Aorta (tissue), 5 donors: Measurements from ENCODE around the gene GALNT4. TPM values are rescaled to one million over a fixed set of nuclear protein-coding genes. Genes with fewer than 3 reads are reported as not detected.

Experiments
- ATAC-seq: fragments of 200-7000 bp; cut with Tn5 transposase; one replicate; pipeline ENCODE4 v1.9.1; 2022; ENCODE audit warnings: moderate library complexity; ENCODE audit not compliant: low FRiP score
- DNase-seq, 2 donors: peaks; one replicate each; pipeline ENCODE4 v3.0.0-alpha.2; 2020
- H3K27ac ChIP-seq, 2 donors: one replicate each; pipeline ENCODE4 v1.5.1; 2013; ENCODE audit warnings: low read length in 2 of 2, mild to moderate bottlenecking in 2 of 2, moderate library complexity in 2 of 2, control low read depth in 1 of 2, inconsistent platforms in 1 of 2, low read depth in 1 of 2
- H3K27me3 ChIP-seq, 2 donors: one replicate each; pipeline ENCODE4 v1.6.1; 2013; ENCODE audit warnings: control low read depth in 1 of 2, low read length in 1 of 2, mild to moderate bottlenecking in 1 of 2, moderate library complexity in 1 of 2; ENCODE audit not compliant: insufficient read depth in 2 of 2, control insufficient read depth in 1 of 2
- H3K36me3 ChIP-seq, 2 donors: one replicate each; pipeline ENCODE4 v1.6.1; 2013; ENCODE audit warnings: control low read depth in 1 of 2, low read length in 1 of 2, mild to moderate bottlenecking in 1 of 2; ENCODE audit not compliant: insufficient read depth in 2 of 2, control insufficient read depth in 1 of 2
- H3K4me1 ChIP-seq, 2 donors: one replicate each; pipeline ENCODE4 v1.6.1; 2013; ENCODE audit warnings: low read length in 2 of 2, control low read depth in 1 of 2, mild to moderate bottlenecking in 1 of 2, moderate library complexity in 1 of 2; ENCODE audit not compliant: insufficient read depth in 2 of 2, control insufficient read depth in 1 of 2
- H3K4me3 ChIP-seq, 2 donors: one replicate each; pipeline ENCODE4 v1.5.1; 2013; ENCODE audit warnings: low read length in 2 of 2, control low read depth in 1 of 2, mild to moderate bottlenecking in 1 of 2
- H3K9me3 ChIP-seq: one replicate; pipeline ENCODE4 v1.6.1; 2013; ENCODE audit warnings: mild to moderate bottlenecking, low read length; ENCODE audit not compliant: control insufficient read depth
- WGBS, 2 donors: extraction: QIAGEN DNeasy Blood & Tissue Kit; methylation state at CpG; one replicate each; pipeline ENCODE4 v1.1.7; 2013; 5-methylcytosine and 5-hydroxymethylcytosine counted together
- intact Hi-C, 2 donors: fragments of 100-400 bp; cut with DNase I; formaldehyde crosslinking; loops; one replicate each; pipeline versions ENCODE4 v1.14.2 to v1.15.0; 2022
- long read RNA-seq, 2 donors: library from polyadenylated mRNA; unstranded; transcript quantifications; one replicate each; pipeline ENCODE4 v2.0.0, GENCODE V29; 2020 to 2021
- polyA plus RNA-seq, 2 donors: library from polyadenylated mRNA; stranded (reverse); fragments of 200-250 nt; gene quantifications; one replicate each; pipeline ENCODE4 v1.2.3, GENCODE V29; 2013
- total RNA-seq, 2 donors: library from RNA; stranded (reverse); fragmentation: NEBNext Ultra II Directional; extraction: Animal tissue kit (Norgen Biotek cat#: 25700); gene quantifications; one replicate each; pipeline ENCODE4 v1.2.1, GENCODE V29; 2021
- donor health status: healthy with polysubstance abuse.
- donor health status: Bipolar disorder and iron deficiency.
- donor health status: DM: no; HTN: no; CAD: no.
- donor health status: DM: no; HTN: no; CAD: no.
- donor health status: DM: yes; HTN: yes; CAD: no.

GALNT4 gene
- 1 to 10 TPM; 7.4 TPM for total RNA-seq
- polyA plus RNA-seq, result 1 to 10 TPM; 2.8 to 4.4 TPM
- long read RNA-seq, donor 1, full-length matches to known transcripts, result 8 of 8 reads
- long read RNA-seq, donor 1, partial matches to known transcripts, result 0 of 8 reads
- long read RNA-seq, donor 1, other reads (novel, unspliced or antisense), result 0 of 8 reads
- long read RNA-seq, donor 2, full-length matches to known transcripts, result 6 of 6 reads
- long read RNA-seq, donor 2, partial matches to known transcripts, result 0 of 6 reads
- long read RNA-seq, donor 2, other reads (novel, unspliced or antisense), result 0 of 6 reads

GRCh38 chr12:89524541-89525304 lies at the start of gene GALNT4:
GALNT4 (minus strand) TSS chr12:89524796; CDS start chr12:89524549, 247 bp downstream.
- WGBS, 2 donors, result 1% methylated on average over 43 of the region's 43 CpGs
- no peaks in the 10 kb centered on the region for H3K36me3 ChIP-seq
- H3K27me3 ChIP-seq, result no peaks in the 10 kb centered on the region
- H3K4me3 ChIP-seq, result peak within 1 kb of the TSS; percentile 81 to 89
- H3K9me3 ChIP-seq, result no peaks in the 10 kb centered on the region
- no peaks in the 10 kb centered on the region for H3K4me1 ChIP-seq
- H3K27ac ChIP-seq, result peak within 1 kb of the TSS; percentile 62 to 94
- intact Hi-C loops, result loop anchor here (2.0 to 10.0 kb wide), 8 partner anchors 52 to 507 kb away; partner anchors contain the start of gene DUSP6 (in 1 of the 2)
- peak; percentile 96 for ATAC-seq
- DNase-seq, result peak; percentile 93 to 94

- no peaks in the 10 kb centered on the region for H3K36me3 ChIP-seq
- WGBS, 2 donors, result 21 to 31% methylated on average over 5 of the region's 5 CpGs
- no peak for ATAC-seq
These were observed 48.6 kb upstream of the GALNT4 start for GRCh38 chr12:89573051-89573810.

GRCh38 chr12:89571491-89572195 lies 47.0 kb upstream of the GALNT4 start:
- ATAC-seq, result no peak
- Histone ChIP-seq H3K27ac (no peak overlapping the region), H3K36me3 (no peaks in the 10 kb centered on the region), H3K9me3 (no peaks in the 10 kb centered on the region), H3K4me1 (no peaks in the 10 kb centered on the region), H3K27me3 (no peaks in the 10 kb centered on the region), H3K4me3 (no peak overlapping the region)
- DNase-seq, result no peak
- intact Hi-C loops, result no loop called here
- 90 to 93% methylated on average over 4 of the region's 4 CpGs for WGBS, 2 donors

More at GRCh38 chr12:89573051-89573810, 48.6 kb upstream of the GALNT4 start:
- intact Hi-C loops, result no loop called here
- DNase-seq, result no peak
- Histone ChIP-seq H3K4me3 (no peak overlapping the region), H3K27ac (no peak overlapping the region), H3K27me3 (no peaks in the 10 kb centered on the region), H3K4me1 (no peaks in the 10 kb centered on the region), H3K9me3 (no peaks in the 10 kb centered on the region)

DNA sequence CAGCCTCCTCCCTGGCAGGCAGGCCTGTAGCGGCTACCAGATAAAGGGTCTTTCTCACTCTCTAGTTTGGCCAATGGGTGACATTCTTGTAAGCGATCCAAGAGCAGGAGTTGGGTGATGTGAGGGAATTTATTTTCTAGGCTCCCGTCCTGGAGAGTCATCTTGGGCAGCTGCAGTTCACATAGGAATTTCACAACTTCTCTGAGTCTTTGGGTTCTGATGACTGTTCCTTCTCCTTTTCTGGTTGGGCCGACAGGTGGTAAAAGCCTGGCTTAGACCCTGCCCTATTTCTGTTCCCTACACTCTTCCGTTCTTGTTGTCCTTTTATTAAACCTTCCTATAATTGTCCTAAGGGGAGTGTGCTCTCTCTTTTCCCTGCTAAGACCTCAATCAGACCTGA lies 43.9 kb upstream of the GALNT4 start:
- 63 to 75% methylated on average over 5 of the region's 5 CpGs for WGBS, 2 donors

DNA sequence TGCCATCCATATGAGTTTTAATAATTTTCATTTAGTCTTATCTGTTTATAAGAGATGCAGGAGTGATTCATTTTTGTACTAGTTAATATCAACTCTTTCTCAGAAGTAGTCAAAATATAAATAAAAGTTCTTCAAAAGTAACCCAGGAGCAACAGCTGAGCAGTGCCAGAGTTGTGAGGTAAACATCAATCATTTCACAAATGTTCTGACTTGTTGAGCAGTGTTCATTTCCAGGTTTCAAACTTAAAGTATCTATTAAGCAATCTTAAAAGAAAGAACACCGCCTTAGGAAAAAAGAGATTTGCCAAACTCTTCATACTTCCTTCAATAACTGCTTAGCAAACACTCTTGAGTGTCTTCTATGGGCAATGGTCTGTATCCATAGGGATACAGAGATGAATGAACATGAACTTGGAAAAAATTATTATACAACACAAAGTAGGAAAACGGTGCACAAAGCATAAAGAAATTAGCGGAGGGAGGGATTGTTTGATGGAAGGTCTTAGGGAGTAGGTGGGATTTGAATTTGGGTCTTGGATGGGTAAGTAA lies 43.2 kb upstream of the GALNT4 start:
- Histone ChIP-seq H3K9me3 (no peaks in the 10 kb centered on the region), H3K36me3 (no peaks in the 10 kb centered on the region), H3K4me1 (no peaks in the 10 kb centered on the region), H3K27me3 (no peaks in the 10 kb centered on the region), H3K27ac (no peak overlapping the region), H3K4me3 (no peak overlapping the region)
- no peak for ATAC-seq
- DNase-seq, result no peak
- 78 to 84% methylated on average over 3 of the region's 3 CpGs for WGBS, 2 donors
- intact Hi-C loops, result no loop called here

More for the DNA sequence above, 43.9 kb upstream of the GALNT4 start:
- Histone ChIP-seq H3K27ac (no peak overlapping the region), H3K9me3 (no peaks in the 10 kb centered on the region), H3K27me3 (no peaks in the 10 kb centered on the region), H3K4me3 (no peak overlapping the region), H3K36me3 (no peaks in the 10 kb centered on the region), H3K4me1 (no peaks in the 10 kb centered on the region)
- intact Hi-C loops, result no loop called here
- DNase-seq (no peak), ATAC-seq (no peak)

DNA sequence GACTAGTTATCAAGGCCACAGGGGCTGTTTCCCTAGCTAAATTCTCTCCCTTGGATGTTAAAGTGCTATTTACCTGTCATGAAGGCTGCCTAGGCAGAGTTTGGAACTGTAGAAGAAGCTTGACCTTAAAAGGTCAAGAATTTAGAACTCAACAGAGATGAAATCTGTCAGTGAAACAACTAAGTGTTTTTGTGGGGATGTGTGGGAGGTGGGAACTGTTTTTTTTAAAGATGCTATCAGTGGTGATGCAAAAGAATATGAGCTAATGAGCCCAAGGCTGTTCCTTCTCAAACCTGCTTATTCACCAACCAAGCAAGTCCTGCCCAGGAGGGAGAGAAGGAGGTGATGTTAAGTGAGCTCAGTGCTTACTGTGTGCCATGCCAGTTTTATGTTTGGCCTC lies 42.0 kb upstream of the GALNT4 start:
- Histone ChIP-seq H3K27ac (no peak overlapping the region), H3K4me1 (no peaks in the 10 kb centered on the region), H3K9me3 (no peaks in the 10 kb centered on the region), H3K4me3 (no peak overlapping the region), H3K27me3 (no peaks in the 10 kb centered on the region), H3K36me3 (no peaks in the 10 kb centered on the region)
- intact Hi-C loops, result no loop called here
- ATAC-seq, result no peak
- no peak for DNase-seq

DNA sequence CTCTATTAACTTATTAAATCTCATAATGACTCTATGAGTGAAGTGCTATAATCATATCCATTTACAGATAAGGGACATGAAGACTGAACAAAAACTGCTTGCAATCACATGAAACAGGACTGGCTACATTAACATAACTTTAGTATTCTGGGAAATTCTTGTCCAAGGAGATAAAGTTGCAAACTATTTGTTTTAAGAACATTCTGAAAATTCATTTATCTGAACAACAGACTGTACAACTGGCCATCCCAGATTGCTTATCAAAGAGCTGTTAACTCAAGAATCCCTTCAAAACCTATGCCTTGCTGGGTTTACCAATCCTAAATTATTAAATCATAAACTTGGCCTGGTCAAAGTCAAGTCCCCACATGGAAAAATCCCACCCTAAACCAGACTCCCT lies 40.4 kb upstream of the GALNT4 start:
- Histone ChIP-seq H3K4me1 (no peaks in the 10 kb centered on the region), H3K36me3 (no peaks in the 10 kb centered on the region), H3K9me3 (no peaks in the 10 kb centered on the region), H3K27ac (no peak overlapping the region), H3K4me3 (no peak overlapping the region), H3K27me3 (no peaks in the 10 kb centered on the region)
- ATAC-seq, result no peak
- no peak for DNase-seq
- intact Hi-C loops, result no loop called here

GRCh38 chr12:89559753-89560152 lies 35.2 kb upstream of the GALNT4 start:
- no peaks in the 10 kb centered on the region for H3K27me3 ChIP-seq
- H3K27ac ChIP-seq, result no peak overlapping the region
- DNase-seq (no peak), ATAC-seq (peak; percentile 33)
- intact Hi-C loops, result no loop called here
- 90 to 91% methylated on average over 10 of the region's 10 CpGs for WGBS, 2 donors
- no peak overlapping the region for H3K4me3 ChIP-seq
- no peaks in the 10 kb centered on the region for H3K4me1 ChIP-seq
- no peaks in the 10 kb centered on the region for H3K36me3 ChIP-seq
- no peaks in the 10 kb centered on the region for H3K9me3 ChIP-seq
